Measurements from ENCODE around the gene PRKAG2.
A peak's percentile ranks its signal among the peaks of the same experiment; 100 is the strongest.

The PRKAG2 gene

GRCh38 chr7:151706277-151707104 lies 170.4 kb downstream of the PRKAG2 start:
- TF ChIP-seq EZH2phosphoT487 (IDR thresholded peaks at IDR 0.05; ENCODE audit: borderline replicate concordance, low read length) (no peak), CTCF (IDR thresholded peaks at IDR 0.05; ENCODE audit: low read depth, low read length, poor library complexity, severe bottlenecking) (no peak)
- no peaks in the 10 kb centered on the region for H3K79me2 ChIP-seq (ENCODE audit: control insufficient read depth, low read length)

GRCh38 chr7:151705636-151706276 lies 171.2 kb downstream of the PRKAG2 start:
- H3K4me2 ChIP-seq (ENCODE audit: low read length), result no peak overlapping the region
- peaks cover 3% of the 10 kb centered on the region; the same call in 1 of the 2 replicates for H3K9me3 ChIP-seq (ENCODE audit: control insufficient read depth, insufficient read depth, low read length)
- no peaks in the 10 kb centered on the region for H3K79me2 ChIP-seq (ENCODE audit: control insufficient read depth, low read length)
- TF ChIP-seq CTCF (IDR thresholded peaks at IDR 0.05; ENCODE audit: low read depth, low read length, poor library complexity, severe bottlenecking), result peak; percentile 79
- TF ChIP-seq EZH2phosphoT487 (IDR thresholded peaks at IDR 0.05; ENCODE audit: borderline replicate concordance, low read length), result no peak
- no peaks in the 10 kb centered on the region for H3K36me3 ChIP-seq (ENCODE audit: control insufficient read depth, low read length)
- H3K9me2 ChIP-seq (replicated peaks; ENCODE audit: control insufficient read depth, low read length), result no peaks in the 10 kb centered on the region
- no peak overlapping the region for H3K4me3 ChIP-seq (ENCODE audit: low read length)
- no peaks in the 10 kb centered on the region for H4K20me1 ChIP-seq (ENCODE audit: control insufficient read depth, insufficient read depth, low read depth, low read length)
- H3K27me3 ChIP-seq (ENCODE audit: control insufficient read depth, low read length), result peaks cover 12% of the 10 kb centered on the region
- H3K27ac ChIP-seq (ENCODE audit: low read depth, low read length), result no peak overlapping the region
- H3K4me1 ChIP-seq (ENCODE audit: control insufficient read depth, low read length), result peaks cover 3% of the 10 kb centered on the region; the same call in 1 of the 2 replicates
- H3F3A ChIP-seq (ENCODE audit: control insufficient read depth, insufficient read depth), result no peaks in the 10 kb centered on the region

More at GRCh38 chr7:151706277-151707104, 170.4 kb downstream of the PRKAG2 start:
- H3K9me3 ChIP-seq (ENCODE audit: control insufficient read depth, insufficient read depth, low read length), result peaks cover 3% of the 10 kb centered on the region; the same call in 1 of the 2 replicates
- H3K4me3 ChIP-seq (ENCODE audit: low read length), result no peak overlapping the region
- H3K9me2 ChIP-seq (replicated peaks; ENCODE audit: control insufficient read depth, low read length), result no peaks in the 10 kb centered on the region
- no peaks in the 10 kb centered on the region for H3K36me3 ChIP-seq (ENCODE audit: control insufficient read depth, low read length)
- no peak overlapping the region for H3K27ac ChIP-seq (ENCODE audit: low read depth, low read length)
- no peak overlapping the region for H3K4me2 ChIP-seq (ENCODE audit: low read length)
- H3K4me1 ChIP-seq (ENCODE audit: control insufficient read depth, low read length), result peaks cover 3% of the 10 kb centered on the region; the same call in 1 of the 2 replicates
- H4K20me1 ChIP-seq (ENCODE audit: control insufficient read depth, insufficient read depth, low read depth, low read length), result no peaks in the 10 kb centered on the region
- no peaks in the 10 kb centered on the region for H3F3A ChIP-seq (ENCODE audit: control insufficient read depth, insufficient read depth)
- peaks cover 12% of the 10 kb centered on the region for H3K27me3 ChIP-seq (ENCODE audit: control insufficient read depth, low read length)

- Histone ChIP-seq H3F3A (ENCODE audit: control insufficient read depth, insufficient read depth) (no peaks in the 10 kb centered on the region), H3K9me2 (replicated peaks; ENCODE audit: control insufficient read depth, low read length) (no peaks in the 10 kb centered on the region), H3K4me1 (ENCODE audit: control insufficient read depth, low read length) (peaks cover 3% of the 10 kb centered on the region; the same call in 1 of the 2 replicates), H3K9me3 (ENCODE audit: control insufficient read depth, insufficient read depth, low read length) (peaks cover 3% of the 10 kb centered on the region; the same call in 1 of the 2 replicates), H4K20me1 (ENCODE audit: control insufficient read depth, insufficient read depth, low read depth, low read length) (no peaks in the 10 kb centered on the region), H3K36me3 (ENCODE audit: control insufficient read depth, low read length) (no peaks in the 10 kb centered on the region), H3K4me2 (ENCODE audit: low read length) (no peak overlapping the region), H3K27ac (ENCODE audit: low read depth, low read length) (no peak overlapping the region), H3K27me3 (ENCODE audit: control insufficient read depth, low read length) (peaks cover 12% of the 10 kb centered on the region), H3K4me3 (ENCODE audit: low read length) (no peak overlapping the region), H3K79me2 (ENCODE audit: control insufficient read depth, low read length) (no peaks in the 10 kb centered on the region)
- TF ChIP-seq EZH2phosphoT487 (IDR thresholded peaks at IDR 0.05; ENCODE audit: borderline replicate concordance, low read length) (no peak), CTCF (IDR thresholded peaks at IDR 0.05; ENCODE audit: low read depth, low read length, poor library complexity, severe bottlenecking) (no peak)
Observed at GRCh38 chr7:151704960-151705635, 171.8 kb downstream of the PRKAG2 start.

Measured in DOHH2 (cell line).